Measurements from ENCODE around the gene PAH. TPM values are rescaled to one million over a fixed set of nuclear protein-coding genes. Genes with fewer than 3 reads are reported as not detected.

PAH gene
- total RNA-seq, 3 donors from 2014 or later = 2.8 TPM; not detected in 2

- no peaks in the 10 kb centered on the region for H3K9me3 ChIP-seq
- no peaks in the 10 kb centered on the region for H3K36me3 ChIP-seq
- H3K27ac ChIP-seq = no peak overlapping the region
- no peak for TF ChIP-seq POLR2AphosphoS5 (IDR thresholded peaks at IDR 0.05)
- DNase-seq (ENCODE audit: low spot score in 2 of 2) = no peak
- H3K4me1 ChIP-seq = no peaks in the 10 kb centered on the region
- H3K27me3 ChIP-seq = no peaks in the 10 kb centered on the region
- no peak overlapping the region for H3K4me3 ChIP-seq
- intact Hi-C loops (cut with DNase I; ENCODE audit: low total_unique reads) = no loop called here
Observed at GRCh38 chr12:102806110-102806509, 110.9 kb downstream of the PAH start.

- H3K9me3 ChIP-seq = no peaks in the 10 kb centered on the region
- no peak for DNase-seq (ENCODE audit: low spot score in 2 of 2)
- no peaks in the 10 kb centered on the region for H3K27me3 ChIP-seq
- H3K27ac ChIP-seq = no peak overlapping the region
- intact Hi-C loops (cut with DNase I; ENCODE audit: low total_unique reads) = no loop called here
- no peaks in the 10 kb centered on the region for H3K4me1 ChIP-seq
- H3K36me3 ChIP-seq = no peaks in the 10 kb centered on the region
- H3K4me3 ChIP-seq = no peak overlapping the region
- no peak for TF ChIP-seq POLR2AphosphoS5 (IDR thresholded peaks at IDR 0.05)
- TF ChIP-seq POLR2A (IDR thresholded peaks at IDR 0.05) = no peak
- TF ChIP-seq CTCF (IDR thresholded peaks at IDR 0.05) = no peak
Observed at GRCh38 chr12:102800565-102800964, 116.5 kb downstream of the PAH start.

GRCh38 chr12:102799229-102799628 lies 117.8 kb downstream of the PAH start:
- Histone ChIP-seq H3K4me1 (no peaks in the 10 kb centered on the region), H3K9me3 (no peaks in the 10 kb centered on the region), H3K27me3 (no peaks in the 10 kb centered on the region), H3K4me3 (no peak overlapping the region), H3K27ac (no peak overlapping the region), H3K36me3 (no peaks in the 10 kb centered on the region)
- no peak for DNase-seq (ENCODE audit: low spot score in 2 of 2)
- intact Hi-C loops (cut with DNase I; ENCODE audit: low total_unique reads) = no loop called here
- TF ChIP-seq POLR2A (IDR thresholded peaks at IDR 0.05) (no peak), CTCF (IDR thresholded peaks at IDR 0.05) (no peak), POLR2AphosphoS5 (IDR thresholded peaks at IDR 0.05) (no peak)

- H3K36me3 ChIP-seq = no peaks in the 10 kb centered on the region
- TF ChIP-seq POLR2A (IDR thresholded peaks at IDR 0.05) = no peak
- no peak for TF ChIP-seq CTCF (IDR thresholded peaks at IDR 0.05)
- no peak for TF ChIP-seq POLR2AphosphoS5 (IDR thresholded peaks at IDR 0.05)
- no peaks in the 10 kb centered on the region for H3K4me1 ChIP-seq
- no peaks in the 10 kb centered on the region for H3K9me3 ChIP-seq
- no peak overlapping the region for H3K4me3 ChIP-seq
- no peaks in the 10 kb centered on the region for H3K27me3 ChIP-seq
- no peak for DNase-seq (ENCODE audit: low spot score in 2 of 2)
- H3K27ac ChIP-seq = no peak overlapping the region
- intact Hi-C loops (cut with DNase I; ENCODE audit: low total_unique reads) = no loop called here
Observed at GRCh38 chr12:102797528-102797927, 119.5 kb downstream of the PAH start.

- Histone ChIP-seq H3K27me3 (no peaks in the 10 kb centered on the region), H3K36me3 (no peaks in the 10 kb centered on the region), H3K4me3 (no peak overlapping the region), H3K27ac (no peak overlapping the region), H3K4me1 (no peaks in the 10 kb centered on the region), H3K9me3 (no peaks in the 10 kb centered on the region)
- TF ChIP-seq POLR2AphosphoS5 (IDR thresholded peaks at IDR 0.05) = no peak
- TF ChIP-seq CTCF (IDR thresholded peaks at IDR 0.05) = no peak
- no peak for TF ChIP-seq POLR2A (IDR thresholded peaks at IDR 0.05)
- intact Hi-C loops (cut with DNase I; ENCODE audit: low total_unique reads) = no loop called here
- no peak for DNase-seq (ENCODE audit: low spot score in 2 of 2)
Observed at GRCh38 chr12:102793921-102794320, 123.1 kb downstream of the PAH start.

Other genes with a start within 250 kb of the PAH start
- under 1 TPM in 1 of 3 donors, not detected in 2; 0.15 TPM for gene ASCL1, start 40.4 kb upstream of the PAH start, total RNA-seq

Data from breast epithelium (tissue), 4 donors.